DOHH2 (cell line): ENCODE results near the gene TMEM130.

Experiments
- EZH2phosphoT487 ChIP-seq: fragments of 200-600 bp; sonication (generic); IDR thresholded peaks from 2 replicates; pipeline ENCODE4 v1.6.1; 2017; ENCODE audit warnings: borderline replicate concordance, mild to moderate bottlenecking, antibody characterized with exemption, low read length, moderate library complexity, mixed read lengths
- TF ChIP-seq, protein P1 (sequence below): fragments of 200-600 bp; sonication (generic); IDR thresholded peaks from one replicate; pipeline ENCODE4 v1.5.1; 2014; ENCODE audit warnings: antibody characterized with exemption, mild to moderate bottlenecking, low read depth, low read length; ENCODE audit not compliant: poor library complexity, severe bottlenecking

DNA sequence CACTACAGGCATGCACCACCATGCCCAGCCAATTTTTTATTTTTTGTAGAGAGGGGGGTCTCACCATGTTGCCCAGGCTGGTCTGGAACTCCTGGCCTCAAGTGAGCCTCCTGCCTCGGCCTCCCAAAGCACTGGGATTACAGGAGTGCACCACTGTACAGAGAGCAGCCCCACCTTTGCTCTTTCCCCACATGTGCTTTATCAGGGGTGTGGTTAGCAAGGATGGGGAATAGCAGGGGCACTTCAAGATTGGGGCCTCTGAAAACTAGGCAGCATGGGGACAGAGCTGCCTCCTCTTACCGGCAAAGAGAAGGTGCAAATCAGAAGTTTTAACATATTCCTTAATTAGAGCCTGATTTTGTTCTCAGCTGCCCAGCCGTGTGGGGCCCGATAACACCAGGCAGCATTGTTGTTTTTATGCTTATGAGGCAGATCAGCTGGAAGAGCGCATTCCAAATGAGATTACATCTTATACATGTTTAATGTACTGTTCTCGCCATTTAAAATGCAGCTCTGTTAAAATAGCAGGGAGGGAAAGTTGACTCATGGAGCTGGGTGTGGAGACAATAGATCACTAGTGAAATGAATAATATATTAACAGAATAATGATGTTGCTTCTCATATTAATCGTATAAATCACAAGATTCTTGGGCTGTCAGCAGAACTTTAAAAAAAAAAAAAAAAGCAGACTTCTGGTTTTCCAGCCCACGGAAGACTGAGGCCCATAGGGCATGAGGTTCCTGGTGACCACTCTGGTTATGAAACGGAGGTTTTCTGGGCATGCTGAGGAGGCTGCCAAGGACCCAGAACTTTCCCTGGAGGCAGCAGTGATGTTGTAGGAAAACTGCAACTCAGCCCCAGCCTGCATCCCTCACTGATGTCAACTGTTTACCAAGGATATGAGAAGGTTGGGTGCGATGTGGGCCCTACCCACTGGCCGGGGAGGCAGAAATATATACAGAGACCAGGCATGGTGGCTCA is 62.5 kb downstream of the TMEM130 start:
- TF ChIP-seq, protein P1, sequence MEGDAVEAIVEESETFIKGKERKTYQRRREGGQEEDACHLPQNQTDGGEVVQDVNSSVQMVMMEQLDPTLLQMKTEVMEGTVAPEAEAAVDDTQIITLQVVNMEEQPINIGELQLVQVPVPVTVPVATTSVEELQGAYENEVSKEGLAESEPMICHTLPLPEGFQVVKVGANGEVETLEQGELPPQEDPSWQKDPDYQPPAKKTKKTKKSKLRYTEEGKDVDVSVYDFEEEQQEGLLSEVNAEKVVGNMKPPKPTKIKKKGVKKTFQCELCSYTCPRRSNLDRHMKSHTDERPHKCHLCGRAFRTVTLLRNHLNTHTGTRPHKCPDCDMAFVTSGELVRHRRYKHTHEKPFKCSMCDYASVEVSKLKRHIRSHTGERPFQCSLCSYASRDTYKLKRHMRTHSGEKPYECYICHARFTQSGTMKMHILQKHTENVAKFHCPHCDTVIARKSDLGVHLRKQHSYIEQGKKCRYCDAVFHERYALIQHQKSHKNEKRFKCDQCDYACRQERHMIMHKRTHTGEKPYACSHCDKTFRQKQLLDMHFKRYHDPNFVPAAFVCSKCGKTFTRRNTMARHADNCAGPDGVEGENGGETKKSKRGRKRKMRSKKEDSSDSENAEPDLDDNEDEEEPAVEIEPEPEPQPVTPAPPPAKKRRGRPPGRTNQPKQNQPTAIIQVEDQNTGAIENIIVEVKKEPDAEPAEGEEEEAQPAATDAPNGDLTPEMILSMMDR = no peak
- TF ChIP-seq EZH2phosphoT487 = no peak
